Measurements from ENCODE around the gene COL6A3.
A peak's percentile ranks its signal among the peaks of the same experiment; 100 is the strongest.

The COL6A3 gene

DNA sequence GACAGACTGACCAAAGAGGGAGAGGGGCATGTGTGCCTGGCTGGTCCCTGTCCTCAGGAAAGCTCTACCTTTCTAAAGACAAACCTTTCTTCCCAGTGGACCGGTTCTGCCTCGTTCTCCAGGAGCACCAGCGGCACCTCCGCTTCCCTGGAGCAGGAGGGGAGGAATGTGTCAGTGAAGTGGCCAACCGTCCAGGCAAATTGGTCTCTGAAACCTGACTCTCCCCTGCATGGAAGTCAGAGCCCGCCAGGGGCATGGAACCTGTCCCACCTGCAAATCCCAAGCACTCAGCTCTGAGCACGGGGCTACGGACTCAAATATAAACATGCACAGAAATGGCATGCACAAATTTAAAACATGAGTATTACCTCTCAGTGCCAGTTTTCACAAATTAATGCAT lies 62.9 kb downstream of the COL6A3 start:
- no peak for DNase-seq (ENCODE audit: low spot score)
- TF ChIP-seq CTCF (conservative IDR thresholded peaks at IDR 0.05; ENCODE audit: low read depth): no peak
- H3K27ac ChIP-seq: peak overlapping the region; percentile 72
- ChIA-PET POLR2A (ENCODE audit: low non-redundant PET) (no interaction called here), CTCF (interaction anchor here (0.6 kb wide), 1 partner anchor 71 kb away, joined by 3 read pairs; no protein-coding TSS in a partner anchor)

- peak overlapping the region; percentile 72 for H3K27ac ChIP-seq
- POLR2A ChIA-PET (ENCODE audit: low non-redundant PET): no interaction called here
- TF ChIP-seq CTCF (conservative IDR thresholded peaks at IDR 0.05; ENCODE audit: low read depth): no peak
- no peak for DNase-seq (ENCODE audit: low spot score)
- CTCF ChIA-PET: interaction anchor here (0.6 kb wide), 1 partner anchor 71 kb away, joined by 3 read pairs; no protein-coding TSS in a partner anchor
These were observed 63.4 kb downstream of the COL6A3 start for GRCh38 chr2:237350597-237350996.

GRCh38 chr2:237350070-237350469 lies 63.9 kb downstream of the COL6A3 start:
- TF ChIP-seq CTCF (conservative IDR thresholded peaks at IDR 0.05; ENCODE audit: low read depth): no peak
- ChIA-PET CTCF (no interaction called here), POLR2A (ENCODE audit: low non-redundant PET) (no interaction called here)
- no peak overlapping the region for H3K27ac ChIP-seq
- DNase-seq (ENCODE audit: low spot score): no peak

DNA sequence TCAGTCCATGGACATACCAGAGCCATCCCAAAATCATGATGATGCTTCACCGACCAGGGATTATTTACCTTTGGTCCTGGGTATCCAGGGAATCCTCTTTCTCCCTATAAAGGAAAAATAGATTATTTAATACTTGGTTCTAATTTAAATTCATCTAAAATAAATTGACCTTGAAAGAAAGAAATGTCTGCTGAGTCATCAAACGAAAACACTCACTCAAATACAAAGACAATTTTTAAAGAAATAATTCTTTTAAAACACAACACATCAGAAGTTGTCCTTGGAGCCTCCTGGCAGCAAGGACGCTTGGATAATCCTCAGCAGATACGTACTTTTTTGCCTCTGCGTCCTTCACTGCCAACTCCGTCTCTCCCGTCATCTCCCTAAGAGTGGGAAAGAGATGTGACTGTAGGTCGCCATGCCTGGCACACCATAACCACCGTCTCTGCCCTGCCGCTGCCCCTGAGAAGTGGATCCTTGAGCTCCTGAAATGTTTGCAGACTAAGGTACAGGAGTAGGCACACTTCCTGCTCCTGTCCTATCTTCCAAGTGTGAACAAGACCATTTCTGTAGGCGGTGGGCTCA lies 65.6 kb downstream of the COL6A3 start:
- no peak overlapping the region for H3K27ac ChIP-seq
- no peak for TF ChIP-seq CTCF (conservative IDR thresholded peaks at IDR 0.05; ENCODE audit: low read depth)
- POLR2A ChIA-PET (ENCODE audit: low non-redundant PET): no interaction called here
- DNase-seq (ENCODE audit: low spot score): no peak
- CTCF ChIA-PET: interaction anchor here (0.6 kb wide), 1 partner anchor 52 kb away, joined by 7 read pairs; no protein-coding TSS in a partner anchor

GRCh38 chr2:237345891-237346640 lies 67.9 kb downstream of the COL6A3 start:
- TF ChIP-seq CTCF (conservative IDR thresholded peaks at IDR 0.05; ENCODE audit: low read depth): no peak
- no peak overlapping the region for H3K27ac ChIP-seq
- ChIA-PET POLR2A (ENCODE audit: low non-redundant PET) (no interaction called here), CTCF (interaction anchor here (0.7 kb wide), 1 partner anchor 223 kb away, joined by 3 read pairs; no protein-coding TSS in a partner anchor)
- DNase-seq (ENCODE audit: low spot score): no peak

DNA sequence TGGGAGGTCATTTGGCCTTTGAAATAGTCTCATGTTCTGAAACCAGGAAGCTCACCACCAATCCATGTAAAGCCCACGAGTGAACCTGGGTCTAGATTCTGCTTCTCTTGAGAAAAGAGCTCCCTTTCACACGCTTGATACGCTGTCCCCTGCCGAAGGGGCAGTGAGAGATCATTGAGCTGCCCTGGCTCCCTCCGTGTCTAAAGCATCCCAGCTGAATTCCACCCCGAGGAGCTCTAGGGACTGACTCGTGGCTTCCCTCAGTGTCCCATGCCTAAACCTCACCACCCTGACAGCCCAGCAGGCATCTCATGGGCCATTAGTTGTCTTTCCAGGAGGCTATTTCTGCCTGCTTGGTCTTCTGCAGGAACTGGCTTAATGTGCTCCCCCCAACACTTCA lies 68.6 kb downstream of the COL6A3 start:
- DNase-seq (ENCODE audit: low spot score): no peak
- POLR2A ChIA-PET (ENCODE audit: low non-redundant PET): no interaction called here
- CTCF ChIA-PET: interaction anchor here (0.5 to 0.7 kb wide), 2 partner anchors 64 to 223 kb away, joined by 3 to 5 read pairs; no protein-coding TSS in a partner anchor
- H3K27ac ChIP-seq: no peak overlapping the region
- no peak for TF ChIP-seq CTCF (conservative IDR thresholded peaks at IDR 0.05; ENCODE audit: low read depth)

All from RWPE1 (cell line).